Glutamatergic neuron (in vitro differentiated cells): ENCODE data around the gene NKPD1. TPM values are rescaled to one million over a fixed set of nuclear protein-coding genes. Genes with fewer than 3 reads are reported as not detected.

Experiments
- DNase-seq: peaks from one replicate; pipeline ENCODE4 v3.0.0; 2022
- H3K27ac Mint-ChIP-seq: one replicate; pipeline ENCODE4 v1.8.0; 2020; ENCODE audit warnings: mild to moderate bottlenecking, mixed read lengths, inconsistent platforms; ENCODE audit not compliant: unreplicated experiment
- H3K27me3 Mint-ChIP-seq: one replicate; pipeline ENCODE4 v1.8.0; 2020; ENCODE audit warnings: mild to moderate bottlenecking, moderate library complexity, mixed read lengths, inconsistent platforms; ENCODE audit not compliant: unreplicated experiment
- H3K36me3 Mint-ChIP-seq: one replicate; pipeline ENCODE4 v1.8.0; 2020; ENCODE audit warnings: mild to moderate bottlenecking, mixed read lengths, inconsistent platforms; ENCODE audit not compliant: unreplicated experiment
- H3K4me1 Mint-ChIP-seq: one replicate; pipeline ENCODE4 v1.8.0; 2020; ENCODE audit warnings: mild to moderate bottlenecking, low read depth, mixed read lengths, inconsistent platforms; ENCODE audit not compliant: unreplicated experiment
- H3K4me3 Mint-ChIP-seq: one replicate; pipeline ENCODE4 v1.8.0; 2020; ENCODE audit warnings: mild to moderate bottlenecking, mixed read lengths, inconsistent platforms; ENCODE audit not compliant: unreplicated experiment
- H3K9me3 Mint-ChIP-seq: one replicate; pipeline ENCODE4 v1.8.0; 2020; ENCODE audit warnings: mild to moderate bottlenecking, moderate library complexity, mixed read lengths, inconsistent platforms; ENCODE audit not compliant: unreplicated experiment
- CTCF ChIP-seq: fragments of 200-600 bp; sonication (generic); IDR thresholded peaks from one replicate; pipeline ENCODE4 v1.5.0; 2021; ENCODE audit not compliant: partially characterized antibody, unreplicated experiment
- total RNA-seq: library from RNA; stranded (reverse); fragmentation: NEBNext Ultra II Directional; extraction: Animal tissue kit (Norgen Biotek cat#: 25700); gene quantifications from one replicate; pipeline ENCODE4 v1.2.1, GENCODE V29; 2021; ENCODE audit not compliant: unreplicated experiment

The NKPD1 gene
- total RNA-seq, 1 donor from 2014 or later, result 1.2 TPM

GRCh38 chr19:45195764-45196163 lies 35.0 kb upstream of the NKPD1 start:
- no peaks in the 10 kb centered on the region for H3K36me3 Mint-ChIP-seq
- DNase-seq, result no peak
- no peaks in the 10 kb centered on the region for H3K9me3 Mint-ChIP-seq
- peaks cover 3% of the 10 kb centered on the region for H3K4me1 Mint-ChIP-seq
- TF ChIP-seq CTCF, result no peak
- H3K27ac Mint-ChIP-seq, result no peak overlapping the region
- peaks cover 5% of the 10 kb centered on the region for H3K27me3 Mint-ChIP-seq
- H3K4me3 Mint-ChIP-seq, result no peak overlapping the region

GRCh38 chr19:45191375-45191774 lies 30.6 kb upstream of the NKPD1 start:
- Mint-ChIP-seq H3K9me3 (no peaks in the 10 kb centered on the region), H3K36me3 (no peaks in the 10 kb centered on the region), H3K4me1 (peaks cover 3% of the 10 kb centered on the region), H3K4me3 (no peak overlapping the region), H3K27me3 (no peaks in the 10 kb centered on the region), H3K27ac (no peak overlapping the region)
- DNase-seq, result no peak
- TF ChIP-seq CTCF, result no peak

DNA sequence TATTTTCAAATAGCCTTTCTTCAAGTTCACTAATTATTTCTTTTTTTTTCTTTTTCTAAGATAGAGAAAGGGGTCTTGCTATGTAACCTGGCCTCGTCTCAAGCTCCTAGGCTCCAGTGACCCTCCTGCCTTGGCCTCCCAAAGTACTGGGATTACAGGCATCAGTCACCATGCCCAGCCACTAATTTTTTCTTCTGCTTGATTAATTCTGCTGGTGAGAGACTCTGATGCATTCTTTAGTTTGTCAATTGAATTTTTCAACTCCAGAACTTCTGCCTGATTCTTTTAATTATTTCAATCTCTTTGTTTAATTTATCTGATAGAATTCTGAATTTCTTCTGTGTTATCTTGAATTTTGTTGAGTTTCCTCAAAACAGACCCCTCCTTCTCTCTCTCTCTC lies 29.2 kb upstream of the NKPD1 start:
- no peaks in the 10 kb centered on the region for H3K9me3 Mint-ChIP-seq
- H3K4me1 Mint-ChIP-seq, result no peaks in the 10 kb centered on the region
- TF ChIP-seq CTCF, result no peak
- no peak overlapping the region for H3K4me3 Mint-ChIP-seq
- no peak for DNase-seq
- no peak overlapping the region for H3K27ac Mint-ChIP-seq
- no peaks in the 10 kb centered on the region for H3K36me3 Mint-ChIP-seq
- no peaks in the 10 kb centered on the region for H3K27me3 Mint-ChIP-seq

GRCh38 chr19:45187421-45188100 lies 26.8 kb upstream of the NKPD1 start:
- H3K4me1 Mint-ChIP-seq, result no peaks in the 10 kb centered on the region
- H3K4me3 Mint-ChIP-seq, result no peak overlapping the region
- no peaks in the 10 kb centered on the region for H3K9me3 Mint-ChIP-seq
- TF ChIP-seq CTCF, result peak; percentile 73
- no peaks in the 10 kb centered on the region for H3K27me3 Mint-ChIP-seq
- no peak overlapping the region for H3K27ac Mint-ChIP-seq
- no peaks in the 10 kb centered on the region for H3K36me3 Mint-ChIP-seq
- DNase-seq, result no peak

GRCh38 chr19:45186509-45187334 lies 25.9 kb upstream of the NKPD1 start:
- TF ChIP-seq CTCF, result no peak
- DNase-seq, result no peak
- Mint-ChIP-seq H3K27me3 (no peaks in the 10 kb centered on the region), H3K4me3 (no peak overlapping the region), H3K9me3 (no peaks in the 10 kb centered on the region), H3K27ac (no peak overlapping the region), H3K4me1 (no peaks in the 10 kb centered on the region), H3K36me3 (no peaks in the 10 kb centered on the region)
